Measurements from ENCODE around the gene NET1.

NET1 gene

DNA sequence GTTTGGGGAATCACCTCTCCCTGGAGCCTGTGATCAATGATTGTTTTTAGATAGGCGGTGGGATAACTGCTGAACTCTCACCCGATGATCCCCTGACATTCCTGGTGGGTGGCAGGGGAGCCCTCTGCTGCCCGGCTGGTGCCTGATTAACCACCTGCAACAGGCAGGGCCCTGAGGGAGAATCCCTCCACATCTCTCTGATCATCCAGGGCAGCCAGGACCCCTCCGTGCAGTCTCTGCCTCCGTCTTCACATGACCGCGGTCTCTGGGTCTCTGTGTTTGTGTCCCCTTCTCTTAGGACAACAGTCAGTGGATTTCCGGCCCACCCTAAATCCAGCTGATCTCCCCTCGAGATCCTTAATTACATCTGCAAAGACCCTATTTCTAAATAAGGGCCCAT, 69.7 kb downstream of the NET1 start:
- no peak overlapping the region for H3K4me3 ChIP-seq (ENCODE audit: low read length)
- TF ChIP-seq, protein P1, sequence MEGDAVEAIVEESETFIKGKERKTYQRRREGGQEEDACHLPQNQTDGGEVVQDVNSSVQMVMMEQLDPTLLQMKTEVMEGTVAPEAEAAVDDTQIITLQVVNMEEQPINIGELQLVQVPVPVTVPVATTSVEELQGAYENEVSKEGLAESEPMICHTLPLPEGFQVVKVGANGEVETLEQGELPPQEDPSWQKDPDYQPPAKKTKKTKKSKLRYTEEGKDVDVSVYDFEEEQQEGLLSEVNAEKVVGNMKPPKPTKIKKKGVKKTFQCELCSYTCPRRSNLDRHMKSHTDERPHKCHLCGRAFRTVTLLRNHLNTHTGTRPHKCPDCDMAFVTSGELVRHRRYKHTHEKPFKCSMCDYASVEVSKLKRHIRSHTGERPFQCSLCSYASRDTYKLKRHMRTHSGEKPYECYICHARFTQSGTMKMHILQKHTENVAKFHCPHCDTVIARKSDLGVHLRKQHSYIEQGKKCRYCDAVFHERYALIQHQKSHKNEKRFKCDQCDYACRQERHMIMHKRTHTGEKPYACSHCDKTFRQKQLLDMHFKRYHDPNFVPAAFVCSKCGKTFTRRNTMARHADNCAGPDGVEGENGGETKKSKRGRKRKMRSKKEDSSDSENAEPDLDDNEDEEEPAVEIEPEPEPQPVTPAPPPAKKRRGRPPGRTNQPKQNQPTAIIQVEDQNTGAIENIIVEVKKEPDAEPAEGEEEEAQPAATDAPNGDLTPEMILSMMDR (IDR thresholded peaks at IDR 0.05; ENCODE audit: insufficient read depth, low read depth, low read length, missing control alignments), result no peak
- no peak for DNase-seq (ENCODE audit: low read depth)

DNA sequence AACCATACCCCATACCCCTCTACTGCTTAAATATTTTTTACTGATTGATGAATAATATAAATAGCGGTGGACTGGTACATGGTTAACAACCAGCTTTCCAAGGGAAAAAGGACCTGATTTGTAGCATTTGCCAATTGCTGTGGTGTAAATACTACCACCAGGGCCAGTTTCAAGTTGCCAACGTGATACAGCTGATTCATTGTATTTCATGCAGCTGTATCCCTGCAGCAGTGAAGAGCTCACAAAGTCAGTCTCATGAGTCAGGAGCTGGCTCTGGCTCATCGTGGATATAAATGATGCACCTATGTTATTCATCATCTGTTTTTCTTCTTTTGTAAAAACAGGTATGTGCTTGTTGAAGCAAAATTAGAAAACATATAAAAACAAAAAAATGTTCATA, 71.8 kb downstream of the NET1 start:
- TF ChIP-seq, protein P1 (IDR thresholded peaks at IDR 0.05; ENCODE audit: insufficient read depth, low read depth, low read length, missing control alignments), result no peak
- DNase-seq (ENCODE audit: low read depth), result peak; percentile 99

DNA sequence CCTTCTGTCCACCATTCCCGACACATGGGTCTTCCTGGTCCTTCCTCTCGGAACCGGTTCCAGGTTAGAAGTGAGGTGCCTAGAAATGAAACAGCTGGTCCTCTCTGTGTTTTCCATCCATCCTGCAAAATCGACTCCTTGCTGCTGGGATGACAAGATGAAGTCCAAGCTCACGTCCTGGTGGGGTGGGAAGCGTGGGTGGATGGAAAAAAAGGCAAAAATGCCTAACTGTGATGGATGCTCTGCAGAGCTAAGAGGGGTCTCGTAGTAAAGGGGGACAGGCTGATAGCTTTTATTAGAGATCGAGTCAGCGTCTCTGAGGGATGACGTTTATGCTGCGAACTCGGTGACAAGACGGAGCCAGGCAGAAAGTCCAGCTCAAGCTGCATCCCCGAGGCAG, 72.9 kb downstream of the NET1 start:
- TF ChIP-seq, protein P1 (IDR thresholded peaks at IDR 0.05; ENCODE audit: insufficient read depth, low read depth, low read length, missing control alignments), result no peak
- DNase-seq (ENCODE audit: low read depth), result no peak
- no peak overlapping the region for H3K4me3 ChIP-seq (ENCODE audit: low read length)

More for the DNA sequence above, 71.8 kb downstream of the NET1 start:
- no peak overlapping the region for H3K4me3 ChIP-seq (ENCODE audit: low read length)

DNA sequence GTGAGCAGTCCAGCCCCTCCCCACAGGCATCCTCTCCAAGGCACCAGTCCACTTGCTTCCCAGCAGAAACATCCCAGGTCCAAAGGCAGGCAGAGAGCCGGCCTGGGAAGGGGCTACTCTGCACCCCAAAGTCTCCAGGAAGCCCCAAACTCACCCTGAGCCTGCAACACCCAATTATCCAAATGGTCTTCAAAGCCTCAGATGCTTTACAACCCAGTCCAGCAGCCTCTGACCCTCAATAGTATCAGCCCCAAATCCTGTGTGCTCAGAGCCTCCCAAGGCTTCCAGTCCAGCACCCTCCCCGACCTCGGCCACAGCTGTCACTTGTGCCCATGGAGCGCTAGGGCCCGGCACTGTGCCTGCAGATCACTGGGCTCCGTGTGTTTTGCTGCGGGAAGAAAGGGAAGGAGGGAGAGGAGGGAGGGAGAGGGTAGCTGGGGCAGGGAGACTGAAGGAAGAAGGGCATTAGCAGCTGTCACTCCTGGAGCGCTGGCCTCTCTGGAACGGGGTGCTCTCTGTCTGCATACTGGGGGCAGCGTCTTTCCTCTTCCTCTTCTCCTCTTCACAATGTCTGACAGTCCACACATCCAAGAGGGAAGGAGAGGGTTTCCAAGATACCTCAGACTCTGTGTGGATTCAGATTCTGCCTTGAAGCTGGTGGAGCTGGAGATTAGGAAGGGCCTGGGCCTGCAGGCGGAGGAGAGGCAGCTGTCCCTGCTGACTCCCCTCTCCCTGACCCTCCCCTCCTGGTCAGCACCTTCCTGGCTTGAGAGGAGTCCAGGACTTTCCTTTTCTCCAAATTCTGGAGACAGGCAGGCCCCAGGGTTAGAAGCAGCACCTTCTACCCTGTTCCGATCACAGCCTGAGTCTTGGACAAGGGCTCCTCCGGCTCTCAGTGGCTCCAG, 73.8 kb downstream of the NET1 start:
- no peak for DNase-seq (ENCODE audit: low read depth)
- TF ChIP-seq, protein P1 (IDR thresholded peaks at IDR 0.05; ENCODE audit: insufficient read depth, low read depth, low read length, missing control alignments), result no peak
- H3K4me3 ChIP-seq (ENCODE audit: low read length), result no peak overlapping the region

DNA sequence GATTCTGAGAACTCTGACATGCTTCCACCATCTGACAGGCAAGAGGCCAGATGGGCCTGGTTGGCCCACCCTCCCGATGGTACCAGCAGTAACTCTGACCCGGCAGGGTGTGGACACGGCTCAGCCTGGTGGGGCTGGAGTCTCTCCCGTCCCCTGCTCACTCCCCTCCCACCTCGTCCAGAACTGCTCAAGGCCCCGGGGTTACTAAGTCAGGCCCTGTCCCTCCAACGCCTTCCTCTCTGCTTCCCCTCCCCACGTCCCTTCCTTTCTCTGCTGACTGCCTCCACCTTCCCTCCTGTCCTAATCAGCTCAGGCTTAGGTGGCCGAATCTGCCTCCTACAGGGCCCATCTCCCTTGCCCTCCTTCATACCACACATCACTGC, 74.5 kb downstream of the NET1 start:
- H3K4me3 ChIP-seq (ENCODE audit: low read length), result no peak overlapping the region
- DNase-seq (ENCODE audit: low read depth), result no peak
- TF ChIP-seq, protein P1 (IDR thresholded peaks at IDR 0.05; ENCODE audit: insufficient read depth, low read depth, low read length, missing control alignments), result no peak

DNA sequence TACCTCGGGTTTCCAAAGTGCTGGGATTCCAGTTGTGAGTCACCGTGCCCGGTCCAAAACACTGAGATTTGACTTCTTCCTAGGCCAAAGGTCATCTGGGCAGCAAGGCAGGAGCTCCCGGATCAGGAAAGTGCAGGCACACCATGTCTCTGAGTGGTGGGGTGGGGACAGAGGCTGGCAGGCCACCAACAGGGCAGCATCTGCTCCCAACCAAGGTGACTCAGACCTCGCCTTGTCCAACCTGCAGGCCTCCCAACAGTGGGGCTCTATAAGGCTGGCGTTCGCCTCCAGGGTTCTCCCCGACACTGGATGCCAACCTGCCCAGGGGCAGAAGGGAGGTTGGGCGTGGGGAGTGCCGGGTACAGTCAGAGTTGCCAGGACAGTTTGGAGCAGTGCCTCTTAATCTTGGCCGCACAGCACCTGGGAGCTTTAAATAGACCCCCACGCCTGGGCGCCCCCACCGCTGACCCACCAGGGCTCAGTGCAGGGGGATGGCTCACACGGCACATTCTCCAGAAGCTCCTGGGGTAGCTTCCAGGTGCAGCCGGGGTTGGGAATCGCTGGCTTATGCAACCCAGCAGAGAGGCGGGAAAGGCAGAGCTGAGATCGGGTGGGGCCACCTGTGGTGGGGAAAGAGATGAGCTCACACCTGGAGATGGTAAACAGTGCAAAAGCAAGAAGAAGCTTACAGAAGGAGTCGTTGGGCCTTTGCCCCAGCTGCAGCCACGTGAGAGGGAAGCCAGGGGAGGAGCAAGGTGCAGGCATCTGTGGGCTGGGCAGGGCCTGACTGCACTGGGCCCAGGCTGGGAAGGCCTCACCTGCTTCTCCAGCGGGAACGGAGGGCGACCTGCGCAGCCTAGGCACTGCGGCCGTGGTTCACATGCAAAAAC, 76.2 kb downstream of the NET1 start:
- TF ChIP-seq, protein P1 (IDR thresholded peaks at IDR 0.05; ENCODE audit: insufficient read depth, low read depth, low read length, missing control alignments), result no peak
- no peak overlapping the region for H3K4me3 ChIP-seq (ENCODE audit: low read length)
- peak; percentile 97 for DNase-seq (ENCODE audit: low read depth)
